Heart right ventricle (tissue), 16 donors: ENCODE data around the gene HMG20B. TPM values are rescaled to one million over a fixed set of nuclear protein-coding genes. Genes with fewer than 3 reads are reported as not detected.

ENCODE experiments used
- ATAC-seq, 8 donors: fragments of 200-7000 bp; cut with Tn5 transposase; one replicate each; pipeline ENCODE4 v1.9.1; 2020; ENCODE audit warnings: mild to moderate bottlenecking in 8 of 8, moderate library complexity in 8 of 8, moderate number of reproducible peaks in 1 of 8
- DNase-seq, 2 donors: peaks; one replicate each; pipeline ENCODE4 v3.0.0-alpha.2; 2020
- H3K27ac ChIP-seq, 10 donors: fragments of 200-600 bp; sonication (generic) in 2 of 10; one replicate each; pipeline versions ENCODE4 v1.5.0 to v1.8.0; 2020 to 2022; ENCODE audit warnings: mild to moderate bottlenecking in 3 of 10
- H3K27me3 ChIP-seq, 7 donors: fragments of 200-600 bp; one replicate each; pipeline ENCODE4 v1.8.0; 2021 to 2022; ENCODE audit warnings: mild to moderate bottlenecking in 2 of 7
- H3K36me3 ChIP-seq, 9 donors: fragments of 200-600 bp; sonication (generic) in 1 of 9; one replicate each; pipeline versions ENCODE4 v1.5.0 to v1.8.0; 2020 to 2022; ENCODE audit warnings: mild to moderate bottlenecking in 2 of 9
- H3K4me1 ChIP-seq, 9 donors: fragments of 200-600 bp; sonication (generic) in 1 of 9; one replicate each; pipeline versions ENCODE4 v1.5.0 to v1.8.0; 2020 to 2022; ENCODE audit warnings: mild to moderate bottlenecking in 4 of 9
- H3K4me3 ChIP-seq, 10 donors: fragments of 200-600 bp; sonication (generic) in 2 of 10; one replicate each; pipeline versions ENCODE4 v1.5.0 to v1.8.0; 2020 to 2022; ENCODE audit warnings: mild to moderate bottlenecking in 7 of 10, moderate library complexity in 2 of 10
- H3K9me3 ChIP-seq, 11 donors: fragments of 200-600 bp in 10 of 11; sonication (generic) in 2 of 11; one replicate each; pipeline versions ENCODE4 v1.5.0 to v1.8.0; 2013 to 2022; ENCODE audit warnings: mild to moderate bottlenecking in 2 of 11, control low read depth in 1 of 11, moderate library complexity in 1 of 11
- WGBS, 2 donors: extraction: QIAGEN DNeasy Blood & Tissue Kit; methylation state at CpG; one replicate each; pipeline ENCODE4 v1.1.7; 2013; ENCODE audit warnings: inconsistent platforms in 1 of 2; 5-methylcytosine and 5-hydroxymethylcytosine counted together
- intact Hi-C, 10 donors: fragments of 100-400 bp; cut with DNase I; formaldehyde crosslinking; loops; one replicate each; pipeline versions ENCODE4 v1.11.1 to v1.14.2; 2022
- polyA plus RNA-seq, 2 donors: library from polyadenylated mRNA; stranded (reverse); fragments of 200-250 nt; gene quantifications; one replicate each; pipeline ENCODE4 v1.2.3, GENCODE V29; 2013
- total RNA-seq, 10 donors: library from RNA; stranded (reverse); fragmentation: NEBNext Ultra II Directional in 3 of 10; extraction: Animal tissue kit (Norgen Biotek cat#: 25700) in 3 of 10; gene quantifications; one replicate each; pipeline versions ENCODE4 v1.2.1 to v1.2.4, GENCODE V29; 2021 to 2023
- TF ChIP-seq, protein P1 (sequence below), 9 donors: fragments of 200-600 bp; sonication (generic) in 2 of 9; IDR thresholded peaks; one replicate each; pipeline versions ENCODE4 v1.5.0 to v1.8.0; 2021 to 2022; ENCODE audit warnings: antibody characterized with exemption in 9 of 9, mild to moderate bottlenecking in 5 of 9, moderate library complexity in 1 of 9
- donor health status: Arrhythmogenic right ventricular cardiomyopathy.
- donor health status: ischemic (EF 13 %, LVEDD 7.1; RV severe dilation, severe dysfunction).
- donor health status: healthy with polysubstance abuse.
- donor health status: DM: no; HTN: yes; CAD: no.
- donor health status: DM: no; HTN: no; CAD: no.
- donor health status: ischemic (EF 25% LVEDD 6.9; RV normal size, moderate dysfunction).
- donor health status: ischemic (EF 25% LVEDD 5.7; RV mildly dilated, moderate dysfunction).
- donor health status: healthy.
- donor health status: DM: yes; HTN: yes; CAD: no.
- donor health status: Ischemic cardiomyopathy.
- donor health status: ischemic (EF 35%, LVEDD 5.7; RV mildly dilated, moderate dysfunction).
- donor health status: nonischemic (EF 11% LVEDD 7.7; RV severe dilation, severe dysfunction).
- donor health status: DM: yes; HTN: yes; CAD: no.
- donor health status: PGD.
- donor health status: ischemic (EF 29% LVEDD 5.4; RV normal size, mild dysfunction).
- donor health status: nonischemic (EF 23%, LVEDD 6.1; RV moderate dilation, normal function).

HMG20B gene
- total and polyA plus RNA-seq, 12 donors, result 19.5 to 73.3 (median 32.0) TPM

DNA sequence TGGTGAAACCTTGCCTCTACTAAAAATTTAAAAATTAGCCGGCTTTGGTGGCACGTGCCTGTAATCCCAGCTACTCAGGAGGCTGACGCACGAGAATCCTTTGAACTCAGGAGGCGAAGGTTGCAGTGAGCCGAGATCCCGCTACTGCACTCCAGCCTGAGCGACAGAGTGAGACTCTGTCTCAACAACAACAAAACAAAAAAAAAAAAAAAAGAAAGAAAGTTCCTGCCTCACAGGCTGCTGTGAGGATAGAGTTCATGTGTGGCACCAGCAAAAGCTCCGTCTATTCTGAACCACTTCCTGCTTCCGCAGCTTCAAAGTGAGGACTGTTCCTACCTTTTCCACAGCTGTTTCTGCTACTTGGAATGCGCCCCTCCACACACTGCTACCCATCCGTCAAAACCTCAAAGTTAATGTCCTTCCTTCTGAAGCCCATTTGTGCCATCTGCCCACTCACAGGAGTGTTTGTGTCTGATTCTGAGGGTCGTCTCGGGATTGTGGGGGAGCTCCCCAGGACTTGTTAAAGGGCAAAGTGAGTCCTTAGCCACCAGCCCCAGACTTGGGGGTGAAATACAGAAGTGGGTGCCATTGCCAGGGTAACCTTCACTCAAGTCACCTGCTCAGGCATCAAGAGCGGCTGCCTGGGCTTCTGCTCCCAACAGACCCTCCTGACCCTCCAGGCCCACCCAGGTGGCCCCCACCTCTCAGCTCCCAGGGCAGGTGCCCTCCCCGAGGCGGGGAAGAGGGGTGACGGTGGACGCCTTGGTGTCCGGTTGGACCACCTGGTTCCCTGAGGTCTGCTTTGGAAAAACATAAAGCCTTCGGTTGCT lies 18.3 kb upstream of the HMG20B start:
- intact Hi-C loops, result loop anchor here in 4 of 10 donors (5.0 to 10.0 kb wide), 2 partner anchors 63 to 150 kb away; partner anchors contain the start of genes PIP5K1C (in 3 of the 4) and TJP3 (in 3 of the 4)
- DNase-seq (no peak), ATAC-seq (no peak)
- Histone ChIP-seq H3K4me1 (peaks cover 10 to 55% (median 52%) of the 10 kb centered on the region in 9 donors), H3K4me3 (peak overlapping the region in 3 of 10 donors; percentile 3 to 84 (median 18)), H3K27me3 (no peaks in the 10 kb centered on the region), H3K9me3 (no peaks in the 10 kb centered on the region), H3K36me3 (peaks cover 0 to 10% (median 0%) of the 10 kb centered on the region in 9 donors), H3K27ac (peak overlapping the region in 8 of 10 donors; percentile 10 to 92 (median 76))
- TF ChIP-seq, protein P1, sequence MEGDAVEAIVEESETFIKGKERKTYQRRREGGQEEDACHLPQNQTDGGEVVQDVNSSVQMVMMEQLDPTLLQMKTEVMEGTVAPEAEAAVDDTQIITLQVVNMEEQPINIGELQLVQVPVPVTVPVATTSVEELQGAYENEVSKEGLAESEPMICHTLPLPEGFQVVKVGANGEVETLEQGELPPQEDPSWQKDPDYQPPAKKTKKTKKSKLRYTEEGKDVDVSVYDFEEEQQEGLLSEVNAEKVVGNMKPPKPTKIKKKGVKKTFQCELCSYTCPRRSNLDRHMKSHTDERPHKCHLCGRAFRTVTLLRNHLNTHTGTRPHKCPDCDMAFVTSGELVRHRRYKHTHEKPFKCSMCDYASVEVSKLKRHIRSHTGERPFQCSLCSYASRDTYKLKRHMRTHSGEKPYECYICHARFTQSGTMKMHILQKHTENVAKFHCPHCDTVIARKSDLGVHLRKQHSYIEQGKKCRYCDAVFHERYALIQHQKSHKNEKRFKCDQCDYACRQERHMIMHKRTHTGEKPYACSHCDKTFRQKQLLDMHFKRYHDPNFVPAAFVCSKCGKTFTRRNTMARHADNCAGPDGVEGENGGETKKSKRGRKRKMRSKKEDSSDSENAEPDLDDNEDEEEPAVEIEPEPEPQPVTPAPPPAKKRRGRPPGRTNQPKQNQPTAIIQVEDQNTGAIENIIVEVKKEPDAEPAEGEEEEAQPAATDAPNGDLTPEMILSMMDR (IDR thresholded peaks at IDR 0.05), result no peak
- 71 to 81% methylated on average over 21 of the region's 21 CpGs for WGBS, 2 donors

DNA sequence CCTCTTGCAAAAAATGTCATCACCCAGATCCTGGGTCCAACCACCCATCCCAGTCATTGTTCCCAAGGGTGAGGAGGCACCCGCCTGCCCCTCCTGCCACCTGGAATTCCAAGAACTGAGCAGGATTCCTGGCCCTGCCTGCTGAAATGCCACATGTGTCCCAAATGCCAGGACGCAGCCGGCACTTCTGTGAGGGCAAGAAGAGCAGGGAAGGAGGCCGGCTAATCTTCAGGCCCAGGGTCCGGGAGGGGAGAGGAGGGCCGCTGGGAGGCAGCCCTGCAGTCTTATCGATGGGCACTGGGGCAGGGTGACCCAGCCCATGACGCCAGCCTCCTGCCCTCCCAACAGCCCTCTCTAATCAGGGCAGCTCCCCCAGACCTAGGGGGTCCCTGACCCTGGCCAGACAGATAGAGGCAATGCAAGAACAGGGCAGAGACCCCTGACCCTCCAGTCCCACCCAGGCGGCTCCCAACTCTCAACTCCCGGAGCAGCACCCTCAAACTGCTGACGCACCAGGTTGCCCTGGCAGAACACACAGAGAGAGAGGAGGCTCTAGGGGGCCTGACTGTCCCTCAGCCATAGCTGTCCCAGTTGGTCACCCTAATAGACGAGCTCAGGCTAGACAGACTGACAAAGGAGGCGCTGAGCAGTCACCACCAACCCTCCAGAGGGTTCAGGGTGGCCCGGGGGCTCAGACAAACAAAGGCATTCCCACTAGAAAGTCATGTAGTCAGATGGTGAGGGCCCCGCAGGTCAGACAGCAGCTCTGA lies 16.9 kb upstream of the HMG20B start:
- DNase-seq, result no peak
- intact Hi-C loops, result loop anchor here in 3 of 10 donors (10.0 kb wide), 1 partner anchor 149 kb away; the partner anchor contains the start of genes PIP5K1C (in 3 of the 3) and TJP3 (in 3 of the 3)
- TF ChIP-seq, protein P1 (IDR thresholded peaks at IDR 0.05), result no peak
- Histone ChIP-seq H3K27me3 (no peaks in the 10 kb centered on the region), H3K36me3 (peaks cover 0 to 4% (median 0%) of the 10 kb centered on the region in 9 donors), H3K4me1 (peaks cover 10 to 55% (median 52%) of the 10 kb centered on the region in 9 donors), H3K9me3 (no peaks in the 10 kb centered on the region), H3K27ac (peak overlapping the region in 3 of 10 donors; percentile 76 to 90 (median 83)), H3K4me3 (peak overlapping the region in 9 of 10 donors; percentile 78 to 96 (median 91))
- 78 to 79% methylated on average over 15 of the region's 15 CpGs for WGBS, 2 donors
- no peak for ATAC-seq

DNA sequence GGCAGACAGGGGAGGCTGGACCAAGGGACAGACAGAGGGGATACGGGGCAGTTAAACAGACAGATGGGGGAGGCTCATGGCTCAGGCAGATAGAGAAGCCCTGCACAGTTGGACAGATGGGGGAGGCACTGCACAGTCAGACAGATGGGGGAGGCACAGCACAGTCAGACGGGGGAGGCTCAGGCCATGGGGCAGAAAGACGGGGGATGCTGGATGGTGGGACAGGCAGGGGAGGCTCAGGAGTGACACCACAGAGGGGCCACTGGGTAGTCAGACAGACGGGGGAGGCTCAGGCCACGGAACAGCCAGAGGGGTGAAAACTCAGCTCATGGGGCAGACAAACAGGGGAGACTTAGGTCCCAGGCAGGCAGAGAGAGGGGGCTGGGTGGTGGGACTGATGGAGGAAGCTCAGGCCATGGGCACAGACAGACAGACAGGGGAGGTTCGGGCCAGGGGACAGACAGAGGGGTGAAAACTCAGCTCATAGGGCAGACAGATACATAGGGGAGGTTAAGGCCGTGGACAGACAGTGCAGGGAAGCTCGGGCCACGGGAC lies 16.2 kb upstream of the HMG20B start:
- Histone ChIP-seq H3K4me3 (peak overlapping the region; percentile 57 to 96 (median 89)), H3K9me3 (no peaks in the 10 kb centered on the region), H3K27ac (peak overlapping the region in 8 of 10 donors; percentile 54 to 90 (median 79)), H3K36me3 (no peaks in the 10 kb centered on the region), H3K27me3 (no peaks in the 10 kb centered on the region), H3K4me1 (peaks cover 10 to 55% (median 52%) of the 10 kb centered on the region in 9 donors)
- ATAC-seq (no peak), DNase-seq (no peak)
- WGBS, 2 donors, result 34% methylated on average over 9 of the region's 9 CpGs
- intact Hi-C loops, result loop anchor here in 3 of 10 donors (10.0 kb wide), 1 partner anchor 148 kb away; the partner anchor contains the start of genes PIP5K1C (in 3 of the 3) and TJP3 (in 3 of the 3)
- TF ChIP-seq, protein P1 (IDR thresholded peaks at IDR 0.05), result no peak
